Nephron (organoid): ENCODE results near the gene ZNF385D.

ENCODE experiments used
- H3K27ac Mint-ChIP-seq, 3 experiments: 2 replicates each; pipeline ENCODE4 v1.8.0; 2020; ENCODE audit warnings: mixed read lengths in 3 of 3, mild to moderate bottlenecking in 2 of 3, moderate library complexity in 1 of 3
- H3K27me3 Mint-ChIP-seq: 2 replicates; pipeline ENCODE4 v1.8.0; 2021; ENCODE audit warnings: low read depth, mild to moderate bottlenecking, moderate library complexity, mixed read lengths
- H3K36me3 Mint-ChIP-seq: 2 replicates; pipeline ENCODE4 v1.8.0; 2020; ENCODE audit warnings: low read depth, mixed read lengths
- H3K4me1 Mint-ChIP-seq: 2 replicates; pipeline ENCODE4 v1.8.0; 2020; ENCODE audit warnings: mixed read lengths
- H3K4me3 Mint-ChIP-seq, 3 experiments: 2 replicates each; pipeline ENCODE4 v1.8.0; 2020; ENCODE audit warnings: mild to moderate bottlenecking in 3 of 3, mixed read lengths in 3 of 3, moderate library complexity in 2 of 3
- H3K9me3 Mint-ChIP-seq: 2 replicates; pipeline ENCODE4 v1.8.0; 2020; ENCODE audit warnings: mixed read lengths
- CTCF ChIP-seq, 3 experiments: fragments of 200-600 bp; sonication (generic); IDR thresholded peaks; one replicate each; pipeline ENCODE4 v1.5.0; 2021; ENCODE audit warnings: antibody characterized with exemption in 3 of 3; ENCODE audit not compliant: unreplicated experiment in 3 of 3

The ZNF385D gene

GRCh38 chr3:21463319-21463718 lies 287.7 kb downstream of the ZNF385D start:
- Mint-ChIP-seq H3K4me3 (no peak overlapping the region), H3K27me3 (no peaks in the 10 kb centered on the region), H3K27ac (peak overlapping the region in 2 of 3 experiments; percentile 77 to 83), H3K4me1 (peaks cover 32% of the 10 kb centered on the region), H3K36me3 (no peaks in the 10 kb centered on the region), H3K9me3 (peaks cover 4% of the 10 kb centered on the region)
- no peak for TF ChIP-seq CTCF (IDR thresholded peaks at IDR 0.05; ENCODE audit: unreplicated experiment in 3 of 3)

GRCh38 chr3:21462141-21462540 lies 288.9 kb downstream of the ZNF385D start:
- peaks cover 4% of the 10 kb centered on the region for H3K9me3 Mint-ChIP-seq
- H3K27ac Mint-ChIP-seq = peak overlapping the region in 2 of 3 experiments; percentile 13 to 56
- H3K4me1 Mint-ChIP-seq = peaks cover 32% of the 10 kb centered on the region
- TF ChIP-seq CTCF (IDR thresholded peaks at IDR 0.05; ENCODE audit: unreplicated experiment in 3 of 3) = no peak
- H3K36me3 Mint-ChIP-seq = peaks cover 3% of the 10 kb centered on the region
- no peak overlapping the region for H3K4me3 Mint-ChIP-seq
- no peaks in the 10 kb centered on the region for H3K27me3 Mint-ChIP-seq

GRCh38 chr3:21457084-21457483 lies 293.9 kb downstream of the ZNF385D start:
- no peaks in the 10 kb centered on the region for H3K27me3 Mint-ChIP-seq
- no peak overlapping the region for H3K4me3 Mint-ChIP-seq
- peaks cover 2% of the 10 kb centered on the region for H3K4me1 Mint-ChIP-seq
- peak overlapping the region in 1 of 3 experiments; percentile 55 for H3K27ac Mint-ChIP-seq
- H3K36me3 Mint-ChIP-seq = peaks cover 18% of the 10 kb centered on the region
- H3K9me3 Mint-ChIP-seq = peaks cover 26% of the 10 kb centered on the region
- TF ChIP-seq CTCF (IDR thresholded peaks at IDR 0.05; ENCODE audit: unreplicated experiment in 3 of 3) = no peak

GRCh38 chr3:21449738-21450137 lies 301.3 kb downstream of the ZNF385D start:
- Mint-ChIP-seq H3K4me3 (no peak overlapping the region), H3K27ac (no peak overlapping the region), H3K4me1 (peaks cover 25% of the 10 kb centered on the region), H3K27me3 (no peaks in the 10 kb centered on the region), H3K9me3 (peaks cover 12% of the 10 kb centered on the region), H3K36me3 (peaks cover 7% of the 10 kb centered on the region)
- TF ChIP-seq CTCF (IDR thresholded peaks at IDR 0.05; ENCODE audit: unreplicated experiment in 3 of 3) = no peak

GRCh38 chr3:21447476-21448151 lies 303.4 kb downstream of the ZNF385D start:
- Mint-ChIP-seq H3K36me3 (no peaks in the 10 kb centered on the region), H3K27me3 (no peaks in the 10 kb centered on the region), H3K9me3 (no peaks in the 10 kb centered on the region), H3K4me3 (peak overlapping the region in 1 of 3 experiments; percentile 49), H3K27ac (peak overlapping the region in 2 of 3 experiments; percentile 88 to 89), H3K4me1 (peaks cover 25% of the 10 kb centered on the region)
- no peak for TF ChIP-seq CTCF (IDR thresholded peaks at IDR 0.05; ENCODE audit: unreplicated experiment in 3 of 3)

- H3K36me3 Mint-ChIP-seq = no peaks in the 10 kb centered on the region
- no peaks in the 10 kb centered on the region for H3K27me3 Mint-ChIP-seq
- H3K9me3 Mint-ChIP-seq = no peaks in the 10 kb centered on the region
- H3K4me1 Mint-ChIP-seq = peaks cover 25% of the 10 kb centered on the region
- peak overlapping the region in 1 of 3 experiments; percentile 3 for H3K4me3 Mint-ChIP-seq
- H3K27ac Mint-ChIP-seq = peak overlapping the region in 2 of 3 experiments; percentile 87 to 89
- no peak for TF ChIP-seq CTCF (IDR thresholded peaks at IDR 0.05; ENCODE audit: unreplicated experiment in 3 of 3)
Measured at GRCh38 chr3:21446945-21447475, 304.0 kb downstream of the ZNF385D start.
